ENCODE measurements around the gene ZMIZ1.

DNA sequence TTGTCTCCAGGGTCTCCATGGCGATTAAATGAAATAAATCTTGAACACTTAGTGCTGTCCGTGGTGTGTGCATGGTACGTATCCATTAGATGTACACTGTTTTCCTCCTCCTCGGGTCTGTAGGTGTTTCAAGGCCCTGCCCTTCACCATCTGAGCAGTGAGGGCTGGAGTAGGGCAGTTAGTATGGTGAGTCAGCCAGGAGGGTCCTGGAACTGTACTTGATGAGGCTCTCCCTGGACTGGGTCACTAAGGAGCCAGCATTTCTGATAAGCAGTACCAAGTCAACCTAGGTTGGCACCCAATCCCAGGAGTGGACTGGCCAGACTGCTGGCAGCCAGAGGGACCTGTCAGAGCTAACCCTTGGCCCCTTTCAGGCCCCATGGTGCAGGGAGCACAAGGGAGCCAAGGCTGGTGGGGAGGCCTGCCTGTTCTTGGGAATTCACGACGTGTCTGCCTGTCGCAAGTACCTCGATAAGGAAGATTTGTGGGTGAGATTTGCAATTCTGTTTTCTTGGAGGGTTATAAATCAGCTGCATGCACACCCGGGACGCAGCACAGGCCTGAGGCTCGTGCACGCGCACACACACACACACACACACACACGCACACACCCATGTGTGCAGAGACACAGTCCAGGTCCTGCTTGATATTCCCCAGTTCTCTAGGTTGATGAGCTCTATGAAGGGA is 114.2 kb downstream of the ZMIZ1 start:
- TF ChIP-seq, protein P1, sequence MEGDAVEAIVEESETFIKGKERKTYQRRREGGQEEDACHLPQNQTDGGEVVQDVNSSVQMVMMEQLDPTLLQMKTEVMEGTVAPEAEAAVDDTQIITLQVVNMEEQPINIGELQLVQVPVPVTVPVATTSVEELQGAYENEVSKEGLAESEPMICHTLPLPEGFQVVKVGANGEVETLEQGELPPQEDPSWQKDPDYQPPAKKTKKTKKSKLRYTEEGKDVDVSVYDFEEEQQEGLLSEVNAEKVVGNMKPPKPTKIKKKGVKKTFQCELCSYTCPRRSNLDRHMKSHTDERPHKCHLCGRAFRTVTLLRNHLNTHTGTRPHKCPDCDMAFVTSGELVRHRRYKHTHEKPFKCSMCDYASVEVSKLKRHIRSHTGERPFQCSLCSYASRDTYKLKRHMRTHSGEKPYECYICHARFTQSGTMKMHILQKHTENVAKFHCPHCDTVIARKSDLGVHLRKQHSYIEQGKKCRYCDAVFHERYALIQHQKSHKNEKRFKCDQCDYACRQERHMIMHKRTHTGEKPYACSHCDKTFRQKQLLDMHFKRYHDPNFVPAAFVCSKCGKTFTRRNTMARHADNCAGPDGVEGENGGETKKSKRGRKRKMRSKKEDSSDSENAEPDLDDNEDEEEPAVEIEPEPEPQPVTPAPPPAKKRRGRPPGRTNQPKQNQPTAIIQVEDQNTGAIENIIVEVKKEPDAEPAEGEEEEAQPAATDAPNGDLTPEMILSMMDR (IDR thresholded peaks at IDR 0.05): no peak
- no peak for TF ChIP-seq ZFX (IDR thresholded peaks at IDR 0.05; ENCODE audit: borderline replicate concordance)
